ENCODE data around the gene MLN.

GRCh38 chr6:33847078-33847477 is 43.3 kb upstream of the MLN start:
- TF ChIP-seq ZC3H10 (CRISPR knock-in tag; IDR thresholded peaks at IDR 0.05) (no peak), PATZ1 (CRISPR knock-in tag; IDR thresholded peaks at IDR 0.05; ENCODE audit: borderline replicate concordance) (no peak), TCF4 (CRISPR knock-in tag; IDR thresholded peaks at IDR 0.05; ENCODE audit: borderline replicate concordance) (no peak), CREB5 (CRISPR knock-in tag; IDR thresholded peaks at IDR 0.05; ENCODE audit: low read depth) (no peak), ZNF8 (CRISPR knock-in tag; IDR thresholded peaks at IDR 0.05) (no peak), POU6F1 (CRISPR knock-in tag; IDR thresholded peaks at IDR 0.05; ENCODE audit: borderline replicate concordance, low read depth) (no peak), ZFP3 (CRISPR knock-in tag; IDR thresholded peaks at IDR 0.05) (no peak), CSDC2 (CRISPR knock-in tag; IDR thresholded peaks at IDR 0.05) (no peak), PPARA (CRISPR knock-in tag; IDR thresholded peaks at IDR 0.05; ENCODE audit: borderline replicate concordance) (no peak), OSR1 (CRISPR knock-in tag; IDR thresholded peaks at IDR 0.05) (no peak), ZFP30 (CRISPR knock-in tag; IDR thresholded peaks at IDR 0.05) (no peak), ARNTL (CRISPR knock-in tag; IDR thresholded peaks at IDR 0.05; ENCODE audit: borderline replicate concordance, low read depth) (no peak), CSRNP3 (CRISPR knock-in tag; IDR thresholded peaks at IDR 0.05) (no peak)
